ENCODE measurements around the gene GSS. TPM values are rescaled to one million over a fixed set of nuclear protein-coding genes. Genes with fewer than 3 reads are reported as not detected.

GSS gene
- total and polyA plus RNA-seq, 2 donors from 2014 or later: 54.9 to 71.5 TPM

- Histone ChIP-seq H3K36me3 (ENCODE audit: control insufficient read depth in 2 of 3, insufficient read depth in 3 of 3, low read length in 3 of 3) (no peaks in the 10 kb centered on the region), H3K9me3 (ENCODE audit: control insufficient read depth in 2 of 3, insufficient read depth in 1 of 3, low read length in 3 of 3) (no peaks in the 10 kb centered on the region), H3K27me3 (ENCODE audit: control insufficient read depth, insufficient read depth, low read length) (no peaks in the 10 kb centered on the region), H3K9ac (ENCODE audit: low read length in 3 of 3) (no peak overlapping the region), H3K4me1 (ENCODE audit: control insufficient read depth in 2 of 3, insufficient read depth in 2 of 3, low read depth in 1 of 3, low read length in 3 of 3) (peaks cover 0 to 6% (median 5%) of the 10 kb centered on the region in 3 donors), H3K4me3 (ENCODE audit: low read length in 3 of 3) (no peak overlapping the region), H3K27ac (ENCODE audit: low read depth in 2 of 2, low read length in 2 of 2) (no peak overlapping the region)
- DNase-seq: no peak
- TF ChIP-seq CTCF (IDR thresholded peaks at IDR 0.05; ENCODE audit: borderline replicate concordance, extremely low read depth, insufficient read depth): no peak
- intact Hi-C loops (cut with DNase I): no loop called here
- no peak for FAIRE-seq
Measured at GRCh38 chr20:34891166-34892062, 64.2 kb downstream of the GSS start.

GRCh38 chr20:34888468-34888867, 67.1 kb downstream of the GSS start:
- Histone ChIP-seq H3K27me3 (ENCODE audit: control insufficient read depth, insufficient read depth, low read length) (no peaks in the 10 kb centered on the region), H3K4me1 (ENCODE audit: control insufficient read depth in 2 of 3, insufficient read depth in 2 of 3, low read depth in 1 of 3, low read length in 3 of 3) (peaks cover 0 to 2% (median 0%) of the 10 kb centered on the region in 3 donors), H3K9ac (ENCODE audit: low read length in 3 of 3) (no peak overlapping the region), H3K9me3 (ENCODE audit: control insufficient read depth in 2 of 3, insufficient read depth in 1 of 3, low read length in 3 of 3) (no peaks in the 10 kb centered on the region), H3K4me3 (ENCODE audit: low read length in 3 of 3) (no peak overlapping the region), H3K27ac (ENCODE audit: low read depth in 2 of 2, low read length in 2 of 2) (no peak overlapping the region), H3K36me3 (ENCODE audit: control insufficient read depth in 2 of 3, insufficient read depth in 3 of 3, low read length in 3 of 3) (peaks cover 0 to 13% (median 3%) of the 10 kb centered on the region in 3 donors)
- DNase-seq (no peak), FAIRE-seq (no peak)
- intact Hi-C loops (cut with DNase I): no loop called here
- TF ChIP-seq CTCF (IDR thresholded peaks at IDR 0.05; ENCODE audit: borderline replicate concordance, extremely low read depth, insufficient read depth): no peak

- no peak for TF ChIP-seq CTCF (IDR thresholded peaks at IDR 0.05; ENCODE audit: borderline replicate concordance, extremely low read depth, insufficient read depth)
- DNase-seq: no peak
- no peak for FAIRE-seq
Measured at GRCh38 chr20:34887023-34887422, 68.6 kb downstream of the GSS start.

More at GRCh38 chr20:34887023-34887422, 68.6 kb downstream of the GSS start:
- Histone ChIP-seq H3K9me3 (ENCODE audit: control insufficient read depth in 2 of 3, insufficient read depth in 1 of 3, low read length in 3 of 3) (no peaks in the 10 kb centered on the region), H3K27ac (ENCODE audit: low read depth in 2 of 2, low read length in 2 of 2) (no peak overlapping the region), H3K36me3 (ENCODE audit: control insufficient read depth in 2 of 3, insufficient read depth in 3 of 3, low read length in 3 of 3) (peaks cover 0 to 22% (median 7%) of the 10 kb centered on the region in 3 donors), H3K4me1 (ENCODE audit: control insufficient read depth in 2 of 3, insufficient read depth in 2 of 3, low read depth in 1 of 3, low read length in 3 of 3) (peaks cover 0 to 2% (median 0%) of the 10 kb centered on the region in 3 donors), H3K9ac (ENCODE audit: low read length in 3 of 3) (no peak overlapping the region), H3K4me3 (ENCODE audit: low read length in 3 of 3) (no peak overlapping the region), H3K27me3 (ENCODE audit: control insufficient read depth, insufficient read depth, low read length) (no peaks in the 10 kb centered on the region)
- intact Hi-C loops (cut with DNase I): no loop called here
